ENCODE data around the gene HBS1L.

Gene HBS1L

DNA sequence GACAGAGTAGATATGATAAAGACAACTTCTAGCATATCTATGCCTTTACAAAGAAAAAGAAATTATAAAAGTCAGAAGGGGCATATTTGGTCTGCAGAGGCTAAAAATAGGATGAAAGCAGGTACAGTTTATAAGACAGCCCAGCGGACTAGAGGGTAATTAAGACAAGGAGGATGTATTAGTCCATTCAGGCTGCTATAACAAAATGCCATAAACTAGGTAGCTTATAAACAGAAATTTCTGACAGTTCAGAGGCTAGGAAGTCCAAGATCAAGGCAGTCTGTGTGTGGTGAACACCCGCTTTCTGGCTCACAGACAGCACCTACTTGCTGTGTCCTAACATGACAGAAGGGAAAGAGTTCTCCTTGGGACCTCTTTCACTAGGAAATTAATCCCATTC, 5.7 kb downstream of the HBS1L start:
- no peak for DNase-seq (ENCODE audit: low read depth)
- no peak overlapping the region for H3K4me3 ChIP-seq (ENCODE audit: control insufficient read depth, low read depth, low read length)
- TF ChIP-seq, protein P1, sequence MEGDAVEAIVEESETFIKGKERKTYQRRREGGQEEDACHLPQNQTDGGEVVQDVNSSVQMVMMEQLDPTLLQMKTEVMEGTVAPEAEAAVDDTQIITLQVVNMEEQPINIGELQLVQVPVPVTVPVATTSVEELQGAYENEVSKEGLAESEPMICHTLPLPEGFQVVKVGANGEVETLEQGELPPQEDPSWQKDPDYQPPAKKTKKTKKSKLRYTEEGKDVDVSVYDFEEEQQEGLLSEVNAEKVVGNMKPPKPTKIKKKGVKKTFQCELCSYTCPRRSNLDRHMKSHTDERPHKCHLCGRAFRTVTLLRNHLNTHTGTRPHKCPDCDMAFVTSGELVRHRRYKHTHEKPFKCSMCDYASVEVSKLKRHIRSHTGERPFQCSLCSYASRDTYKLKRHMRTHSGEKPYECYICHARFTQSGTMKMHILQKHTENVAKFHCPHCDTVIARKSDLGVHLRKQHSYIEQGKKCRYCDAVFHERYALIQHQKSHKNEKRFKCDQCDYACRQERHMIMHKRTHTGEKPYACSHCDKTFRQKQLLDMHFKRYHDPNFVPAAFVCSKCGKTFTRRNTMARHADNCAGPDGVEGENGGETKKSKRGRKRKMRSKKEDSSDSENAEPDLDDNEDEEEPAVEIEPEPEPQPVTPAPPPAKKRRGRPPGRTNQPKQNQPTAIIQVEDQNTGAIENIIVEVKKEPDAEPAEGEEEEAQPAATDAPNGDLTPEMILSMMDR (IDR thresholded peaks at IDR 0.05; ENCODE audit: control insufficient read depth, insufficient read depth, low read depth, low read length, missing control alignments), result no peak

DNA sequence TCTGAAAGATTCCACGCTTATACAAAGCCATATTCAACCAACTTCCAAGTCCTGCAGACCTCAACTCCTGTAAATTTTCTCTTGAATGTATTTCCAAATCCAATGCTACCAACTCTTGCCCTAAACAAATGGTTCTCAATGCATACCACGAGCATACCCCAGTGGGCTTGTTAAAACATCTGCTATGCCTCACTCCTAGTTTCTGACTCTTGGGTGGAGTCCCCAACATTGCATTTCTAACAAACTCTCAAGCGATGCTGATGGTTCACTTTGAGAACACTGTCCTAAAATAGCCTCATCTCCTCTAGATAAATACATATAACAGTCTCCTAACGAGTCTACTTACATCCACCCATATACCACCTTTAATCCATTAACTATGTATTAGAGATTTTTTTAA, 7.3 kb downstream of the HBS1L start:
- TF ChIP-seq, protein P1 (IDR thresholded peaks at IDR 0.05; ENCODE audit: control insufficient read depth, insufficient read depth, low read depth, low read length, missing control alignments), result no peak
- H3K4me3 ChIP-seq (ENCODE audit: control insufficient read depth, low read depth, low read length), result no peak overlapping the region

DNA sequence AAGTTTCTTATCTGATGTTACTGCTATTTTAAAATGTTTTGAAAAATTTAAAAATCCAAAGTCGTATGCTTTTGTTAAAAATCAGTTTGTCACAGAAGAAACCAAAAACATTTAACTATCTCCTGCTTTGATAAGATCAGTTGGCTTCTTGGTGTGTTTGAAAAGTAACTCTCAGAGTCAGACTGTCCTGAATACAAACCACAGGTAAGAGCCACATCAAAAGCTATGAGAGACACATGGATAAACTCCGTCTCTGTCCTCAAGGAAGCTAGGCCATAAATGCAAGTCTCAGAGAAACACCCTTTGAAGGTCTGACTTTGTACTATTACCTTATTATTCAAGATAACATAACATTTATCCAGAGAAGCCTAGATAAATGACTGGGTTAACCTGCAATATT, 7.7 kb downstream of the HBS1L start:
- DNase-seq (ENCODE audit: low read depth), result no peak
- TF ChIP-seq, protein P1 (IDR thresholded peaks at IDR 0.05; ENCODE audit: control insufficient read depth, insufficient read depth, low read depth, low read length, missing control alignments), result no peak
- no peak overlapping the region for H3K4me3 ChIP-seq (ENCODE audit: control insufficient read depth, low read depth, low read length)

More for the DNA sequence above, 7.3 kb downstream of the HBS1L start:
- no peak for DNase-seq (ENCODE audit: low read depth)

DNA sequence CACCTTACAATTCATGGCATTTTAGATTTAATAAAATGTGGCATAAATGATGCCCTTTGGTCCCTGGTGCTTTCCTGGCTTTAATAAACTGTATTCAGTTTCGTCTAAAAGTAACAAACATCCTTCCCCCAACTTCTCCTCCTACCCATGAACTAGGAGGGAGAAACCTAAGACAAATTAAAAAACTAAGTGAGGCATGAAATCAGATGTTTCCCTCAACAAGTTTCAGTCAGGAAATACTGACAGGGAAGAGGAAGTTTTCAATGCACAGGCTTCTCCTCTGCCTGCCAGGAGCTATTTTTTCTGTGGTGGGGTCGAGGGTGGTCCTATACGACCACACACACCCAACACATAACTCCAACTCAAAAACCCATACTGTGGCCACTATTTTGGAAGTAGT, 10.0 kb downstream of the HBS1L start:
- DNase-seq (ENCODE audit: low read depth), result no peak
- TF ChIP-seq, protein P1 (IDR thresholded peaks at IDR 0.05; ENCODE audit: control insufficient read depth, insufficient read depth, low read depth, low read length, missing control alignments), result no peak
- H3K4me3 ChIP-seq (ENCODE audit: control insufficient read depth, low read depth, low read length), result no peak overlapping the region

DNA sequence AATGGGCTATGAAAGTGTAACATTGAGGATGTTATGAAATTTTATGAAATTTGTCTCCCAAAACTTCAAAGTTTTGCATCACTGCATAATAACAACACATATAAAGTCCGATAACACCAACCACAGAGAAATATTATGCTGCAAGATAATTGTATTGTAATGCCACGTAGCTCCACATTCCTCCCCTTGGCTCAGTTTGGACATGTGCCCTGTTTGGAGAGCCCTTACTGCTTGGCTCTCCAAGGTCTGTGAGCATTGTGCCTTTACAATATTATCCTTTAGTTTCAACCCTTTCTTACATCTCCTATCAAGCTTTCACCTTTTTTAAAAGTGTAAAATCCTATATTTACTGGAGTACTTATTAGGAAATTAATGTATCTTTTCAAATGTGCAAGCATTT, 10.8 kb downstream of the HBS1L start:
- TF ChIP-seq, protein P1 (IDR thresholded peaks at IDR 0.05; ENCODE audit: control insufficient read depth, insufficient read depth, low read depth, low read length, missing control alignments), result no peak
- H3K4me3 ChIP-seq (ENCODE audit: control insufficient read depth, low read depth, low read length), result no peak overlapping the region
- no peak for DNase-seq (ENCODE audit: low read depth)

DNA sequence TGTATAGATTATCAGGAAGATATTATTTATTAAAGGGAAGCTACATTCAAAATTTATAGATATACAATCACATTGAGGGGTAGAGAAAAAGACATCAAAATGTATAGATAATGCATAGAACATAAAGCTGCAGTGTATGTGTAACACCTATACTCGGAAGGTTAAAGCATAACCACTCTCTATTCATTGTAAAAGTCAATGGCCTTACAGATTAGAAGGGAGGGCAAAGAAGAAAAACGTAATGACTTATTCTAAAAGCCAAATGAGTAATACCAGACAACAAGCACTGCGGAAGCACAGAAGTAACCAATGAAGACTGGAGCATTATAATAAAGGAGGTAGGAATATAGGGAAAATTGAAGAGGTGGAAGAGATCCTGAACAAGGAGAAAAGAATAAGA, 11.3 kb downstream of the HBS1L start:
- H3K4me3 ChIP-seq (ENCODE audit: control insufficient read depth, low read depth, low read length), result no peak overlapping the region
- no peak for DNase-seq (ENCODE audit: low read depth)
- TF ChIP-seq, protein P1 (IDR thresholded peaks at IDR 0.05; ENCODE audit: control insufficient read depth, insufficient read depth, low read depth, low read length, missing control alignments), result no peak

DNA sequence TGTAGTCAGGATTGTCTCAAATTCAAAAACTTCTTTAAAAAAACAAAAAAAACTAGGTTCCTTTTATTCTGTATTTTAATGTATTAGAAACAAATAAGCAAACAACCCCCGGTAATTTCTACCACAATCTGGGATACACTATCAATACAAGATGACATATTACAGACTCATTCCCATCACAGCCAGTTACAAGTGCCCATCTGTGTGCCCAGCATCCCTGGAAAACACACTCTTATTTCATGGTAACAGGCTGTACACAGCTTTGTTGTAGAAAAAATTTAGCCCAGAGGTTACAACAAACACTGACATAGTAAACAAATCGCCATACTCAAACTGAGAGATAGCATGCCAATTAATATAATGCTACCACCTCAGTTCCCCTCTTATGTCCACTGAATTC, 16.3 kb downstream of the HBS1L start:
- TF ChIP-seq, protein P1 (IDR thresholded peaks at IDR 0.05; ENCODE audit: control insufficient read depth, insufficient read depth, low read depth, low read length, missing control alignments), result no peak
- DNase-seq (ENCODE audit: low read depth), result no peak
- H3K4me3 ChIP-seq (ENCODE audit: control insufficient read depth, low read depth, low read length), result no peak overlapping the region
